CD4-positive, alpha-beta T cell treated with Interleukin-17A for 1 hour (primary cell): ENCODE data around the gene ZNF813.
A peak's percentile ranks its signal among the peaks of the same experiment; 100 is the strongest.
"Not testable (repeated sequence)": the region's sequence is repeated elsewhere in the genome, so short reads cannot be mapped to it uniquely, and the experiment has no call there.

Experiments used
- DNase-seq: peaks from one replicate; pipeline ENCODE4 v3.0.0-alpha.2; 2020

The ZNF813 gene

GRCh38 chr19:53485046-53486004 is 17.8 kb downstream of the ZNF813 start:
- no peak for DNase-seq

- DNase-seq, result no peak
These were observed 24.6 kb downstream of the ZNF813 start for GRCh38 chr19:53492153-53492552.

- DNase-seq, result not testable (repeated sequence)
These were observed 29.9 kb downstream of the ZNF813 start for GRCh38 chr19:53497311-53498023.

GRCh38 chr19:53498024-53498395 is 30.5 kb downstream of the ZNF813 start:
- not testable (repeated sequence) for DNase-seq

- not testable (repeated sequence) for DNase-seq
These were observed 35.6 kb downstream of the ZNF813 start for GRCh38 chr19:53503151-53503550.

- DNase-seq, result not testable (repeated sequence)
These were observed 36.3 kb downstream of the ZNF813 start for GRCh38 chr19:53503671-53504364.

- not testable (repeated sequence) for DNase-seq
These were observed 36.8 kb downstream of the ZNF813 start for GRCh38 chr19:53504365-53504703.

- no peak for DNase-seq
These were observed 37.4 kb downstream of the ZNF813 start for GRCh38 chr19:53504885-53505284.

- DNase-seq, result no peak
These were observed 39.2 kb downstream of the ZNF813 start for GRCh38 chr19:53506728-53507127.

GRCh38 chr19:53507523-53508442 is 40.2 kb downstream of the ZNF813 start:
- DNase-seq, result no peak

- no peak for DNase-seq
These were observed 41.9 kb downstream of the ZNF813 start for GRCh38 chr19:53509443-53509842.

- DNase-seq, result no peak
These were observed 42.3 kb downstream of the ZNF813 start for GRCh38 chr19:53509845-53510244.

- no peak for DNase-seq
These were observed 43.8 kb downstream of the ZNF813 start for GRCh38 chr19:53511357-53511756.

- peak; percentile 59 for DNase-seq
These were observed 44.4 kb downstream of the ZNF813 start for GRCh38 chr19:53511933-53512374.

- DNase-seq, result not testable (repeated sequence)
These were observed 47.5 kb downstream of the ZNF813 start for GRCh38 chr19:53515047-53515446.

- DNase-seq, result no peak
These were observed 49.7 kb downstream of the ZNF813 start for GRCh38 chr19:53517114-53517741.

GRCh38 chr19:53518121-53518520 is 50.6 kb downstream of the ZNF813 start:
- no peak for DNase-seq

GRCh38 chr19:53518716-53519115 is 51.2 kb downstream of the ZNF813 start:
- no peak for DNase-seq

- DNase-seq, result no peak
These were observed 51.9 kb downstream of the ZNF813 start for GRCh38 chr19:53519446-53519845.

- DNase-seq, result no peak
These were observed 52.6 kb downstream of the ZNF813 start for GRCh38 chr19:53520163-53520546.

- DNase-seq, result peak; percentile 96
These were observed 53.2 kb downstream of the ZNF813 start for GRCh38 chr19:53520547-53521372.
